ENCODE data around the gene STK33.

The STK33 gene

GRCh38 chr11:8558436-8558835 lies 35.6 kb downstream of the STK33 start:
- no peaks in the 10 kb centered on the region for H3K79me2 ChIP-seq (ENCODE audit: insufficient read depth, low read length)
- H4K20me1 ChIP-seq (ENCODE audit: insufficient read depth, low read length): no peaks in the 10 kb centered on the region
- H3K9me3 ChIP-seq (ENCODE audit: insufficient read depth, low read length, severe bottlenecking): no peaks in the 10 kb centered on the region
- H3K4me1 ChIP-seq (ENCODE audit: insufficient read depth, low read length): no peaks in the 10 kb centered on the region
- TF ChIP-seq, protein P1, sequence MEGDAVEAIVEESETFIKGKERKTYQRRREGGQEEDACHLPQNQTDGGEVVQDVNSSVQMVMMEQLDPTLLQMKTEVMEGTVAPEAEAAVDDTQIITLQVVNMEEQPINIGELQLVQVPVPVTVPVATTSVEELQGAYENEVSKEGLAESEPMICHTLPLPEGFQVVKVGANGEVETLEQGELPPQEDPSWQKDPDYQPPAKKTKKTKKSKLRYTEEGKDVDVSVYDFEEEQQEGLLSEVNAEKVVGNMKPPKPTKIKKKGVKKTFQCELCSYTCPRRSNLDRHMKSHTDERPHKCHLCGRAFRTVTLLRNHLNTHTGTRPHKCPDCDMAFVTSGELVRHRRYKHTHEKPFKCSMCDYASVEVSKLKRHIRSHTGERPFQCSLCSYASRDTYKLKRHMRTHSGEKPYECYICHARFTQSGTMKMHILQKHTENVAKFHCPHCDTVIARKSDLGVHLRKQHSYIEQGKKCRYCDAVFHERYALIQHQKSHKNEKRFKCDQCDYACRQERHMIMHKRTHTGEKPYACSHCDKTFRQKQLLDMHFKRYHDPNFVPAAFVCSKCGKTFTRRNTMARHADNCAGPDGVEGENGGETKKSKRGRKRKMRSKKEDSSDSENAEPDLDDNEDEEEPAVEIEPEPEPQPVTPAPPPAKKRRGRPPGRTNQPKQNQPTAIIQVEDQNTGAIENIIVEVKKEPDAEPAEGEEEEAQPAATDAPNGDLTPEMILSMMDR (IDR thresholded peaks at IDR 0.05; ENCODE audit: borderline replicate concordance, extremely low read depth, low read length, poor library complexity, severe bottlenecking): no peak
- TF ChIP-seq EZH2 (IDR thresholded peaks at IDR 0.05; ENCODE audit: borderline replicate concordance, low read depth, low read length, severe bottlenecking): no peak
- H3K36me3 ChIP-seq (ENCODE audit: insufficient read depth, low read length): no peaks in the 10 kb centered on the region
- ATAC-seq (ENCODE audit: insufficient read depth, low read depth) (no peak), DNase-seq (no peak)
- no peak overlapping the region for H3K4me2 ChIP-seq (ENCODE audit: insufficient read depth, low read length)
- no peak overlapping the region for H3K4me3 ChIP-seq (ENCODE audit: low read depth in 1 of 2, low read length in 2 of 2)
- H3K9ac ChIP-seq (ENCODE audit: low read depth, low read length): no peak overlapping the region
- H3K27ac ChIP-seq (ENCODE audit: low read length): no peak overlapping the region
- no peak overlapping the region for H2AFZ ChIP-seq (ENCODE audit: low read depth, low read length)
- peaks cover 5% of the 10 kb centered on the region for H3K27me3 ChIP-seq (ENCODE audit: insufficient read depth, low read length, poor library complexity)

DNA sequence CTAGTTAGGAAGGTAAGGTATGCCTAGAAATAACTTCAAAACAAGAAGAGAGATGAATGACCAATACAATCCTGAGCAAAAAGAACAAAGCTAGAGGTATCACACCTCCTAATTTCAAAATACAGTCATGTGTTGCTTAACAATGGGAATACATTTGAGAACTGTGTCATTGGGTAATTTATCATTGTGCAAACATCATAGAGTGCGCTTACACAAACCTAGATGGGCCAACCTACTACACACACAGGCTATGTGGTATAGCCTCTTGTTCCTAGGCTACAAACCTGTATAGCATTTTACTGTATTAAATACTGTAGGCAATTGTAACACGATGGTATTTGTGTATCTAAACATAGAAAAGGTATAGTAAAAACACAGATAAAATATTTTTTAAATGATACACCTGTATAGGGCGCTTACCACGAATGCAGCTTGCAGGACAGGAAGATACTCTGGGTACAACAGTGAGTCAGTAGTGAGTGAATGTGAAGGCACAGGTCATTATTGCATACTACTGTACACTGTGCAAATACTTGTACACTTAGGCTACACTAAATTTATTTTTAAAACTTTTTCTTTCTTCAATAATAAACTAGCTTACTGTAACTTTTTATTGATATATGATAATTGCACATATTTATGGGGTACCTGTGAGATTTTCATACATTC lies 48.2 kb downstream of the STK33 start:
- ATAC-seq (ENCODE audit: insufficient read depth, low read depth) (no peak), DNase-seq (no peak)
- no peak overlapping the region for H3K9ac ChIP-seq (ENCODE audit: low read depth, low read length)
- H4K20me1 ChIP-seq (ENCODE audit: insufficient read depth, low read length): no peaks in the 10 kb centered on the region
- TF ChIP-seq, protein P1 (IDR thresholded peaks at IDR 0.05; ENCODE audit: borderline replicate concordance, extremely low read depth, low read length, poor library complexity, severe bottlenecking): no peak
- TF ChIP-seq EZH2 (IDR thresholded peaks at IDR 0.05; ENCODE audit: borderline replicate concordance, low read depth, low read length, severe bottlenecking): no peak
- H3K79me2 ChIP-seq (ENCODE audit: insufficient read depth, low read length): no peaks in the 10 kb centered on the region
- H2AFZ ChIP-seq (ENCODE audit: low read depth, low read length): no peak overlapping the region
- H3K9me3 ChIP-seq (ENCODE audit: insufficient read depth, low read length, severe bottlenecking): no peaks in the 10 kb centered on the region
- H3K27me3 ChIP-seq (ENCODE audit: insufficient read depth, low read length, poor library complexity): peaks cover 6% of the 10 kb centered on the region
- no peak overlapping the region for H3K4me3 ChIP-seq (ENCODE audit: low read depth in 1 of 2, low read length in 2 of 2)
- H3K27ac ChIP-seq (ENCODE audit: low read length): no peak overlapping the region
- H3K4me2 ChIP-seq (ENCODE audit: insufficient read depth, low read length): no peak overlapping the region
- no peaks in the 10 kb centered on the region for H3K4me1 ChIP-seq (ENCODE audit: insufficient read depth, low read length)
- H3K36me3 ChIP-seq (ENCODE audit: insufficient read depth, low read length): no peaks in the 10 kb centered on the region

DNA sequence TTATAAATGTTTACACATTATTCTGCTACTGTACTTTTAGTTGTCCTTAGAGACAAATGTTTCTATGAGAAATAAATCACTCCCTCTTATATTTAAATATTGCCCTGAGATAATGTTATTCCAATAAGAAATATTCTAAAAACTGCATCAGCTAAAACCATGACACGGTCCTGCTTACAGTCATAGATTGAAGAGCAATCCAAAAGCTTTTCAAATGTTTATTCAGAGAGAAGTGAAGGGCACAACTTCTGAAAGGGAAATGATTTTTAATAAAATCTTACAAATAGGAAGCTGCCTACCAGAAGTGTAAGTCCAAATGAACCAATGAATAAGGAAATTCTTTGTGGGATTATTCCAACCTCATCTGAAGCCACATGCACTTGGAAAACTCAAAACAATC lies 49.2 kb downstream of the STK33 start:
- ATAC-seq (ENCODE audit: insufficient read depth, low read depth) (no peak), DNase-seq (no peak)
- TF ChIP-seq EZH2 (IDR thresholded peaks at IDR 0.05; ENCODE audit: borderline replicate concordance, low read depth, low read length, severe bottlenecking): no peak
- TF ChIP-seq, protein P1 (IDR thresholded peaks at IDR 0.05; ENCODE audit: borderline replicate concordance, extremely low read depth, low read length, poor library complexity, severe bottlenecking): no peak
- H3K27ac ChIP-seq (ENCODE audit: low read length): no peak overlapping the region
- H3K27me3 ChIP-seq (ENCODE audit: insufficient read depth, low read length, poor library complexity): peaks cover 6% of the 10 kb centered on the region
- no peak overlapping the region for H3K9ac ChIP-seq (ENCODE audit: low read depth, low read length)
- H3K9me3 ChIP-seq (ENCODE audit: insufficient read depth, low read length, severe bottlenecking): no peaks in the 10 kb centered on the region
- no peak overlapping the region for H2AFZ ChIP-seq (ENCODE audit: low read depth, low read length)
- no peaks in the 10 kb centered on the region for H3K4me1 ChIP-seq (ENCODE audit: insufficient read depth, low read length)
- H3K79me2 ChIP-seq (ENCODE audit: insufficient read depth, low read length): no peaks in the 10 kb centered on the region
- no peaks in the 10 kb centered on the region for H4K20me1 ChIP-seq (ENCODE audit: insufficient read depth, low read length)
- no peak overlapping the region for H3K4me2 ChIP-seq (ENCODE audit: insufficient read depth, low read length)
- no peaks in the 10 kb centered on the region for H3K36me3 ChIP-seq (ENCODE audit: insufficient read depth, low read length)
- H3K4me3 ChIP-seq (ENCODE audit: low read depth in 1 of 2, low read length in 2 of 2): no peak overlapping the region
